ENCODE data around the gene CSRP2. TPM values are rescaled to one million over a fixed set of nuclear protein-coding genes. Genes with fewer than 3 reads are reported as not detected.

CSRP2 gene
- polyA plus RNA-seq, 1 donor from 2014 or later = 67.2 TPM

GRCh38 chr12:76852106-76852505, 26.7 kb downstream of the CSRP2 start:
- H3K9ac ChIP-seq (ENCODE audit: low read length) = no peak overlapping the region
- H3F3A ChIP-seq (ENCODE audit: insufficient read depth, low read length, poor library complexity, severe bottlenecking) = no peaks in the 10 kb centered on the region
- TF ChIP-seq, protein P1, sequence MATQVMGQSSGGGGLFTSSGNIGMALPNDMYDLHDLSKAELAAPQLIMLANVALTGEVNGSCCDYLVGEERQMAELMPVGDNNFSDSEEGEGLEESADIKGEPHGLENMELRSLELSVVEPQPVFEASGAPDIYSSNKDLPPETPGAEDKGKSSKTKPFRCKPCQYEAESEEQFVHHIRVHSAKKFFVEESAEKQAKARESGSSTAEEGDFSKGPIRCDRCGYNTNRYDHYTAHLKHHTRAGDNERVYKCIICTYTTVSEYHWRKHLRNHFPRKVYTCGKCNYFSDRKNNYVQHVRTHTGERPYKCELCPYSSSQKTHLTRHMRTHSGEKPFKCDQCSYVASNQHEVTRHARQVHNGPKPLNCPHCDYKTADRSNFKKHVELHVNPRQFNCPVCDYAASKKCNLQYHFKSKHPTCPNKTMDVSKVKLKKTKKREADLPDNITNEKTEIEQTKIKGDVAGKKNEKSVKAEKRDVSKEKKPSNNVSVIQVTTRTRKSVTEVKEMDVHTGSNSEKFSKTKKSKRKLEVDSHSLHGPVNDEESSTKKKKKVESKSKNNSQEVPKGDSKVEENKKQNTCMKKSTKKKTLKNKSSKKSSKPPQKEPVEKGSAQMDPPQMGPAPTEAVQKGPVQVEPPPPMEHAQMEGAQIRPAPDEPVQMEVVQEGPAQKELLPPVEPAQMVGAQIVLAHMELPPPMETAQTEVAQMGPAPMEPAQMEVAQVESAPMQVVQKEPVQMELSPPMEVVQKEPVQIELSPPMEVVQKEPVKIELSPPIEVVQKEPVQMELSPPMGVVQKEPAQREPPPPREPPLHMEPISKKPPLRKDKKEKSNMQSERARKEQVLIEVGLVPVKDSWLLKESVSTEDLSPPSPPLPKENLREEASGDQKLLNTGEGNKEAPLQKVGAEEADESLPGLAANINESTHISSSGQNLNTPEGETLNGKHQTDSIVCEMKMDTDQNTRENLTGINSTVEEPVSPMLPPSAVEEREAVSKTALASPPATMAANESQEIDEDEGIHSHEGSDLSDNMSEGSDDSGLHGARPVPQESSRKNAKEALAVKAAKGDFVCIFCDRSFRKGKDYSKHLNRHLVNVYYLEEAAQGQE (IDR thresholded peaks at IDR 0.05; ENCODE audit: borderline replicate concordance) = no peak
- TF ChIP-seq EZH2 (IDR thresholded peaks at IDR 0.05; ENCODE audit: borderline replicate concordance, insufficient read depth, low read length, poor library complexity, severe bottlenecking) (no peak), TAF1 (IDR thresholded peaks at IDR 0.05; ENCODE audit: low read depth) (no peak), RAD21 (conservative IDR thresholded peaks at IDR 0.05) (no peak), POLR2AphosphoS5 (IDR thresholded peaks at IDR 0.05) (no peak), EP300 (conservative IDR thresholded peaks at IDR 0.05; ENCODE audit: poor library complexity, severe bottlenecking) (no peak), SMC3 (conservative IDR thresholded peaks at IDR 0.05; ENCODE audit: poor library complexity) (no peak), MXI1 (conservative IDR thresholded peaks at IDR 0.05; ENCODE audit: poor library complexity, severe bottlenecking) (no peak), CTCF (IDR thresholded peaks at IDR 0.05; ENCODE audit: poor library complexity, severe bottlenecking) (no peak)
- peaks cover 5% of the 10 kb centered on the region for H3K36me3 ChIP-seq (ENCODE audit: insufficient read depth, low read length)
- H3K27ac ChIP-seq (ENCODE audit: low read length) = no peak overlapping the region
- no peak overlapping the region for H3K4me2 ChIP-seq (ENCODE audit: low read length)
- H3K27me3 ChIP-seq (ENCODE audit: insufficient read depth, low read depth, low read length) = no peaks in the 10 kb centered on the region
- no peaks in the 10 kb centered on the region for H3K9me3 ChIP-seq (ENCODE audit: low read length)
- H3K9me2 ChIP-seq (ENCODE audit: insufficient read depth, low read length) = no peaks in the 10 kb centered on the region
- no peaks in the 10 kb centered on the region for H4K20me1 ChIP-seq (ENCODE audit: insufficient read depth)
- no peaks in the 10 kb centered on the region for H3K79me2 ChIP-seq (replicated peaks; ENCODE audit: insufficient read depth, low read length)
- no peak overlapping the region for H2AFZ ChIP-seq (ENCODE audit: low read depth, low read length)
- H3K4me3 ChIP-seq (ENCODE audit: low read length) = no peak overlapping the region

DNA sequence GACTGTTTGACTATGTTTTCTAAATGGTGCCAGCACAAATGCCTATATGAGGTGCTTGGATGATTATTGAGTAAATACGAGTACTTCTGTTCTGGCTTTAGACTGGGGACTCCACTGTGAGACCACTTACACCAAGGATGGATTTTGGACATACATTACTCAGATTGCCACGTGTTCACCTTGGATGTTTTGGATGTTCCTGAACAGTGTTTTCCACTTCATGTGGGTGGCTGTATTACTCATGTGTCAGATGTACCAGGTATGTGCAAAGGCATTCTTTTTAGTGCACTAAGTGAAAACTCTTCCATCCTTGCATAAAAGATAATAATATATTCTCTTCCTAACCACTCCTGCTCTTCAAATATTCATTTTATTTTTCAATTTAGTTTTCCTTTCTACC, 30.7 kb downstream of the CSRP2 start:
- H2AFZ ChIP-seq (ENCODE audit: low read depth, low read length) = no peak overlapping the region
- no peaks in the 10 kb centered on the region for H3K9me2 ChIP-seq (ENCODE audit: insufficient read depth, low read length)
- H4K20me1 ChIP-seq (ENCODE audit: insufficient read depth) = no peaks in the 10 kb centered on the region
- no peaks in the 10 kb centered on the region for H3K27me3 ChIP-seq (ENCODE audit: insufficient read depth, low read depth, low read length)
- no peaks in the 10 kb centered on the region for H3K79me2 ChIP-seq (replicated peaks; ENCODE audit: insufficient read depth, low read length)
- H3K9ac ChIP-seq (ENCODE audit: low read length) = no peak overlapping the region
- no peak overlapping the region for H3K4me2 ChIP-seq (ENCODE audit: low read length)
- H3K9me3 ChIP-seq (ENCODE audit: low read length) = no peaks in the 10 kb centered on the region
- H3K4me3 ChIP-seq (ENCODE audit: low read length) = no peak overlapping the region
- TF ChIP-seq CTCF (IDR thresholded peaks at IDR 0.05; ENCODE audit: poor library complexity, severe bottlenecking) (no peak), MXI1 (conservative IDR thresholded peaks at IDR 0.05; ENCODE audit: poor library complexity, severe bottlenecking) (no peak), EP300 (conservative IDR thresholded peaks at IDR 0.05; ENCODE audit: poor library complexity, severe bottlenecking) (no peak), EZH2 (IDR thresholded peaks at IDR 0.05; ENCODE audit: borderline replicate concordance, insufficient read depth, low read length, poor library complexity, severe bottlenecking) (no peak), RAD21 (conservative IDR thresholded peaks at IDR 0.05) (no peak), SMC3 (conservative IDR thresholded peaks at IDR 0.05; ENCODE audit: poor library complexity) (no peak), POLR2AphosphoS5 (IDR thresholded peaks at IDR 0.05) (no peak), TAF1 (IDR thresholded peaks at IDR 0.05; ENCODE audit: low read depth) (no peak)
- TF ChIP-seq, protein P1 (IDR thresholded peaks at IDR 0.05; ENCODE audit: borderline replicate concordance) = no peak
- no peak overlapping the region for H3K27ac ChIP-seq (ENCODE audit: low read length)
- peaks cover 5% of the 10 kb centered on the region for H3K36me3 ChIP-seq (ENCODE audit: insufficient read depth, low read length)
- H3F3A ChIP-seq (ENCODE audit: insufficient read depth, low read length, poor library complexity, severe bottlenecking) = no peaks in the 10 kb centered on the region
